Neutrophil (primary cell): ENCODE measurements around the gene WFIKKN1.

Experiments used
- H3K27ac ChIP-seq: fragments of 200-600 bp; sonication (generic); 2 replicates; pipeline ENCODE4 v1.5.1; 2016; ENCODE audit warnings: mild to moderate bottlenecking, moderate library complexity
- H3K27me3 ChIP-seq: fragments of 200-600 bp; sonication (generic); 2 replicates; pipeline ENCODE4 v1.6.0; 2016; ENCODE audit warnings: mild to moderate bottlenecking
- H3K36me3 ChIP-seq: fragments of 200-600 bp; sonication (generic); 2 replicates; pipeline ENCODE4 v1.5.1; 2017
- H3K4me1 ChIP-seq, 2 experiments: fragments of 200-600 bp in 1 of 2; sonication (generic) in 1 of 2; 1 replicate in 1 of 2; 2 replicates in 1 of 2; pipeline versions ENCODE4 v1.5.1 to v1.6.1; 2013 to 2016; ENCODE audit warnings: low read depth in 1 of 2, low read length in 1 of 2, mild to moderate bottlenecking in 1 of 2, moderate library complexity in 1 of 2; ENCODE audit not compliant: control insufficient read depth in 1 of 2, insufficient read depth in 1 of 2
- H3K4me3 ChIP-seq, 2 experiments: fragments of 200-600 bp in 1 of 2; sonication (generic) in 1 of 2; 1 replicate in 1 of 2; 2 replicates in 1 of 2; pipeline ENCODE4 v1.5.1; 2013 to 2016; ENCODE audit warnings: low read depth in 1 of 2, low read length in 1 of 2, mild to moderate bottlenecking in 1 of 2, moderate library complexity in 1 of 2
- H3K9me3 ChIP-seq: fragments of 200-600 bp; sonication (generic); 2 replicates; pipeline ENCODE4 v1.5.1; 2016
- TF ChIP-seq, protein P1 (sequence below): fragments of 200-600 bp; sonication (generic); IDR thresholded peaks from 2 replicates; pipeline ENCODE4 v1.5.1; 2016; ENCODE audit warnings: antibody characterized with exemption

Gene WFIKKN1

DNA sequence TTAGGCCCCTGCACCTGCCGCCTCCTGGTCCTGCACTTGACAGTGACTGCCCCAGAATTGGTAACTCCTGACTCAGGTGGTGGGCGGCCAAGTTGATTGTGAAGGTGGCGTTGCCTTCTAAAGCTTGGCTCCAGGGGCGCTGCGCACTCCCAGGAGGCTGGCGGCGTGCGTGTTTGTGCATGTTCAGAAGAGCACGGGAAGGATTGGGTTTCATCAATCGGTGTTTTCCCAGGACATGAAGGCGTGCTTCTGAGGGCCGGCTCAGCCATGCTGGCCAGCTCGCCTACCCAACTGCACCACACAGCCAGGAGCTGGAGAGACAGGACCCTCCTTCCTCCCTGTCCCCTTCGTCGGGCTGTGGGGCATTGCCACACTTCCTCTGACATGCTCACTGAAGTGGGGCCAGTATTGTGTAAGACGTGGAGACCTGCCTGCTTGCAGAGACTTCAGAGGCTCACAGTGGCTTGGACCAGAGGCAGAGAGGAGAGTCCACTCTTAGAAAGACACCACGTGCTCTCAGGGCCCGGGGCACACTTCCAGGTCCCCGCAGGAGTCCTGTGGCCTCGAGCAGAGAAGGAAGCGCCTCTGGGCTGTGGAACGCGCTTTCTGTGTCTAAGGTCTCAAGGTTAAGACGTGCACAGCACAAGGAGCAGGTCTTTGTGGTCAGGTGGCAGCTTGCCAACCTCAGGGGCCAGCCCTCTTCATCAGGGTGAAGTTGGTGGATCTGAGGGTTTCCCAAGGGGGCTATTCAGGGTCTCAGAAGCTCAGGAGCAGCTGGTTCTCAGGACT, 38.1 kb upstream of the WFIKKN1 start:
- Histone ChIP-seq H3K9me3 (no peaks in the 10 kb centered on the region), H3K4me1 (peaks cover 77 to 79% of the 10 kb centered on the region in 2 experiments), H3K27ac (peak overlapping the region; percentile 96), H3K27me3 (no peaks in the 10 kb centered on the region), H3K4me3 (peak overlapping the region; percentile 58 to 62), H3K36me3 (no peaks in the 10 kb centered on the region)
- TF ChIP-seq, protein P1, sequence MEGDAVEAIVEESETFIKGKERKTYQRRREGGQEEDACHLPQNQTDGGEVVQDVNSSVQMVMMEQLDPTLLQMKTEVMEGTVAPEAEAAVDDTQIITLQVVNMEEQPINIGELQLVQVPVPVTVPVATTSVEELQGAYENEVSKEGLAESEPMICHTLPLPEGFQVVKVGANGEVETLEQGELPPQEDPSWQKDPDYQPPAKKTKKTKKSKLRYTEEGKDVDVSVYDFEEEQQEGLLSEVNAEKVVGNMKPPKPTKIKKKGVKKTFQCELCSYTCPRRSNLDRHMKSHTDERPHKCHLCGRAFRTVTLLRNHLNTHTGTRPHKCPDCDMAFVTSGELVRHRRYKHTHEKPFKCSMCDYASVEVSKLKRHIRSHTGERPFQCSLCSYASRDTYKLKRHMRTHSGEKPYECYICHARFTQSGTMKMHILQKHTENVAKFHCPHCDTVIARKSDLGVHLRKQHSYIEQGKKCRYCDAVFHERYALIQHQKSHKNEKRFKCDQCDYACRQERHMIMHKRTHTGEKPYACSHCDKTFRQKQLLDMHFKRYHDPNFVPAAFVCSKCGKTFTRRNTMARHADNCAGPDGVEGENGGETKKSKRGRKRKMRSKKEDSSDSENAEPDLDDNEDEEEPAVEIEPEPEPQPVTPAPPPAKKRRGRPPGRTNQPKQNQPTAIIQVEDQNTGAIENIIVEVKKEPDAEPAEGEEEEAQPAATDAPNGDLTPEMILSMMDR: no peak

- peaks cover 70 to 73% of the 10 kb centered on the region in 2 experiments for H3K4me1 ChIP-seq
- peak overlapping the region; percentile 96 for H3K27ac ChIP-seq
- H3K4me3 ChIP-seq: peak overlapping the region; percentile 58 to 62
- no peaks in the 10 kb centered on the region for H3K9me3 ChIP-seq
- TF ChIP-seq, protein P1: no peak
- H3K36me3 ChIP-seq: no peaks in the 10 kb centered on the region
- H3K27me3 ChIP-seq: no peaks in the 10 kb centered on the region
These were observed 37.4 kb upstream of the WFIKKN1 start for GRCh38 chr16:593406-593805.

GRCh38 chr16:593807-594206, 37.0 kb upstream of the WFIKKN1 start:
- H3K27me3 ChIP-seq: no peaks in the 10 kb centered on the region
- peaks cover 2% of the 10 kb centered on the region for H3K36me3 ChIP-seq
- peak overlapping the region; percentile 96 for H3K27ac ChIP-seq
- H3K4me3 ChIP-seq: peak overlapping the region; percentile 58 to 62
- peaks cover 66 to 70% of the 10 kb centered on the region in 2 experiments for H3K4me1 ChIP-seq
- TF ChIP-seq, protein P1: no peak
- H3K9me3 ChIP-seq: no peaks in the 10 kb centered on the region

GRCh38 chr16:595094-595528, 35.7 kb upstream of the WFIKKN1 start:
- Histone ChIP-seq H3K4me3 (no peak overlapping the region), H3K27me3 (no peaks in the 10 kb centered on the region), H3K27ac (peak overlapping the region; percentile 96)

DNA sequence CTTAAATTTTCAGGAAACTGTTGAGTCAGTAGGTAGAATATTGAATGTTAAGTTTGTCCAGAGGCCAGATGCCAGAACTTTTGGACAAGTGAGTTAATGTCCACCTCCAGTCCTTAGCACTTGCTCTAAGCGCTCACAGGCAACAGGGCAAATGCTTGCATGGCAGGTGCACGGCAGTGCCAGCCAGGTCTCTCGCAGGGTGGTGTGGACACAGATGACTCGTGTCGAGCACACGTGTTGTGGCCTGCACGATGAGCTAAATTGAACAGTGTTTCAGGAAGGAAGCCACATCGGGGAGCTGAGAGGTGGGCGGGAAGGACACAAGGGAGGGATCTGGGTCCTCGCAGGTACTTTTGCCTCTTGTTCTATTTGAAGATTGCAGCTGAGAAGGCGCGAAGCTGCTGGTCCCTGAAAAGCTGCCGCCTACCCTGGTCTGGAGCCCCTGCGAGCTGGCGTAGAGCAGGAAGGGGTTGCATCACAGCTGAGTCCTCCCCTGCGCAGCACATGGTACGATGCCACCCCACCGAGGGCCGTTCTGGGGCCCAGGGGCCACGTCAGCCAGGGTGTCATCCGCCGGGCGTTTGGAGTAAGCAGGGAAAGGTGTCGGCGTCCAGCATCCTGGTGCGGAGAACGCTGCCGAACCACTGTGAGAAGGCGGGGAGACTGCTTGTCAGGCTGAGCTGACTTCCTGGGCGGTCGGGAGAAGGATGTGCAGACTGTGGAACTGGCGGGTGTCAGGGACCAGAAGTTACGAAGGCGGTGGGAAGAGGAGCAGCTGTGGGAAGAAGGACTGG, 34.6 kb upstream of the WFIKKN1 start:
- TF ChIP-seq, protein P1: no peak
- Histone ChIP-seq H3K4me3 (peak overlapping the region in 1 of 2 experiments; percentile 4), H3K27me3 (no peaks in the 10 kb centered on the region), H3K27ac (peak overlapping the region; percentile 71), H3K4me1 (peaks cover 58 to 60% of the 10 kb centered on the region in 2 experiments), H3K36me3 (peaks cover 17% of the 10 kb centered on the region), H3K9me3 (no peaks in the 10 kb centered on the region)

More at GRCh38 chr16:595094-595528, 35.7 kb upstream of the WFIKKN1 start:
- peaks cover 66 to 70% of the 10 kb centered on the region in 2 experiments for H3K4me1 ChIP-seq
- H3K36me3 ChIP-seq: peaks cover 12% of the 10 kb centered on the region
- TF ChIP-seq, protein P1: no peak
- H3K9me3 ChIP-seq: no peaks in the 10 kb centered on the region
